Activated naive CD4-positive, alpha-beta T cell (primary cell): ENCODE data around the gene SPRN.
"Not testable (repeated sequence)": the region's sequence is repeated elsewhere in the genome, so short reads cannot be mapped to it uniquely, and the experiment has no call there.

Experiments used
- DNase-seq, 4 experiments: peaks; one replicate each; lab custom pipeline; 2025; lab: John Stamatoyannopoulos, UW

SPRN gene

GRCh38 chr10:133386951-133387350 is 37.5 kb downstream of the SPRN start:
- not testable (repeated sequence) for DNase-seq

- DNase-seq: no peak
These were observed 39.2 kb downstream of the SPRN start for GRCh38 chr10:133385214-133385613.

GRCh38 chr10:133384071-133384470 is 40.4 kb downstream of the SPRN start:
- no peak for DNase-seq

GRCh38 chr10:133383551-133383950 is 40.9 kb downstream of the SPRN start:
- no peak for DNase-seq

GRCh38 chr10:133381036-133381435 is 43.4 kb downstream of the SPRN start:
- DNase-seq: no peak

GRCh38 chr10:133379801-133380666 is 44.4 kb downstream of the SPRN start:
- no peak for DNase-seq

- DNase-seq: peak in 1 of 4 experiments; percentile 49
These were observed 45.1 kb downstream of the SPRN start, which contains the start of gene PAOX for GRCh38 chr10:133379152-133379800. Gene PAOX, plus strand, starts transcription at chr10:133379262. Its CDS starts 55 bp downstream, at chr10:133379317.

- peak in 2 of 4 experiments; percentile 56 to 64 for DNase-seq
These were observed 46.0 kb downstream of the SPRN start for GRCh38 chr10:133378251-133379096.

GRCh38 chr10:133377818-133378250 is 46.6 kb downstream of the SPRN start:
- no peak for DNase-seq

GRCh38 chr10:133377025-133377817 is 47.2 kb downstream of the SPRN start:
- no peak for DNase-seq

- DNase-seq: not testable (repeated sequence)
These were observed 48.2 kb downstream of the SPRN start for GRCh38 chr10:133376183-133376582.

- no peak for DNase-seq
These were observed 48.9 kb downstream of the SPRN start for GRCh38 chr10:133375357-133376115.

GRCh38 chr10:133373174-133374090 is 51.0 kb downstream of the SPRN start, which contains the start of gene ECHS1:
Gene ECHS1, minus strand, starts transcription at chr10:133373354. Its CDS starts 21 bp downstream, at chr10:133373333.
- peak; percentile 66 to 91 (median 76) for DNase-seq

- no peak for DNase-seq
These were observed 51.9 kb downstream of the SPRN start for GRCh38 chr10:133372507-133372906.
